ENCODE data around the gene ADGRG2.

The ADGRG2 gene

DNA sequence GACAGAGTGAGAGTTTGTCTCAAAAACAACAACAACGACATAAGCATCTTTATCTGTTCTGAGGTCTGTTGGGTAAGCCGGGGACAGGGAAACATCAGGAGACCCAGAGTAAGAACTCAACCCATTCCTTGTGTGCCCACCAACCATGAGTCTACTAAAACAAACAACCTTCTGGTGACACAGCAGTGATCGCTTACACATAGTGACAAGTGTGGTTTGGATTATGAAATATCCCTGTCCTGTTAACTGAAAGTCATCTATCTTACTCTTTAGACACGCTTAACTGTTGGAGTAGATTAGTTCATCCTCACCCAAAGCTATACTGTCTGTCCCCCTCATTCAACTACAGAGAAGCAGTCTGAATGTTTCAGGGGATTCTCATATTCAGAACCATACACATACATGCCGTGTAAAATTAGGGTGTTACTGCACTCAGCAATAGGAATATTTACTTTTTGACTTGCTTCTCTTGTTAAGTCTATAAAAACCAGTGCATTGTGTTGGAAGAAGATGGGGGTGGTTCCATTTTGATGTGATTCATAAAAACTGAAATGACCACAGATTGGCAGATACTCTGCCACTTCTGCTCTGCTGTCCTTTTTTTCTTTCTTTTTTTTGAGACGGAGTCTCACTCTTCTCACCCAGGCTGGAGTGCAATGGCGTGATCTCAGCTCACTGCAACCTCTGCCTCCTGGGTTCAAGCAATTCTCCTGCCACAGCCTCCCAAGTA, 165.8 kb downstream of the ADGRG2 start:
- in situ Hi-C loops (cut with MboI; ENCODE audit: low sequenced_read_pairs), result no loop called here

DNA sequence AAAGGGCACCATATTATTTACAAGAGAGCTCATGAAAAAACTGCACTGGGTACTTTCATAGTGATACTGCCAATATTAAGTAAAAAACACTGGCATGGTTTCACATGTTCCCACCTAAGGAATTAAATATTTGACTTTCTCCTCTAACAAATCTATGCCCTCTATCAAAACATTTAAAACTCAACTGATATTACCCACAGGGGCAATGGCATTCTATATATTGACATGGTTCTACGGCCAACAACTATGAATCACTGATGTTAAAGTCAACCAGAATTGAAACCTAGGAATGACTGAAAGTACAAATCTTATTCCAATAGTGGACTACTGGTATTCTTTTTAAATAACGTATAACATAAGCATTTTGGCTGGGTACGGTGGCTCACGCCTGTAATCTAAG, 166.6 kb downstream of the ADGRG2 start:
- in situ Hi-C loops (cut with MboI; ENCODE audit: low sequenced_read_pairs), result no loop called here

DNA sequence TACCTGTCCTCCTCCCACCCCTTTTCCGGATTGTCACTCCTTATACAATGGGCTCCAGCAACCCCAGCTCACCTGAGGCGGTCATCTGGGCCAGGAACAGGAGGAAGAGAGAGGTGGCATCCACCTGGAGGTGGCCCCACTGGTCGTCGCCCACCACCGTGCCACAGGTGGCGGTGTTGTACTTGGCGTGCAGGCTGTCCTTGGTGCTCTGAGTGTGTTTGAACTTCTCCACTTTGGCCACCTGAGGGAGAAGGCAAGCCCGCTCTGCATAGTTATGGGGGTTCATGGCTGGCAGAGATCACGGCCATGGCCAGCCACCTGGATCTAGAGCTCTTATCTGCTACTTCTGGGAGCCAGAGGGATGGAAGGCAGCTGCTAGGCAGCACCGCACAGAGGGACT, 171.2 kb downstream of the ADGRG2 start:
- in situ Hi-C loops (cut with MboI; ENCODE audit: low sequenced_read_pairs), result no loop called here

DNA sequence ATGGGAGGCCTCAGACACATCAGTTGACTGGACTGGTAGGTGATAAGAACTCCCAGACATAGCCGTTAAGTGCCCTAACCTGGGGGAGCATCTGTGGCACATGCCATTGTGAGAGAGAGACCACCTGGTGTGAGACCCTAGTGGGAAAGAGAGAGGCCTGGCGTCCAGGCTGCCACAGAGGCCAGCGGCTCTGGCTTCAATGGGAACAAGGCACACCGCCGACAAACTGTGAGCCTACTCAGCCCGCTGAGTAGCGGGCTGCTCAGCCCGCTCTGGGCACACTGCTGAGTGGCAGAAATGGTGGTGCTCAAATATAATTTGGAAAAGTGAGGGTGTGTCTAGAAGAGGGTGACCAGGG, 172.3 kb downstream of the ADGRG2 start:
- in situ Hi-C loops (cut with MboI; ENCODE audit: low sequenced_read_pairs), result no loop called here

DNA sequence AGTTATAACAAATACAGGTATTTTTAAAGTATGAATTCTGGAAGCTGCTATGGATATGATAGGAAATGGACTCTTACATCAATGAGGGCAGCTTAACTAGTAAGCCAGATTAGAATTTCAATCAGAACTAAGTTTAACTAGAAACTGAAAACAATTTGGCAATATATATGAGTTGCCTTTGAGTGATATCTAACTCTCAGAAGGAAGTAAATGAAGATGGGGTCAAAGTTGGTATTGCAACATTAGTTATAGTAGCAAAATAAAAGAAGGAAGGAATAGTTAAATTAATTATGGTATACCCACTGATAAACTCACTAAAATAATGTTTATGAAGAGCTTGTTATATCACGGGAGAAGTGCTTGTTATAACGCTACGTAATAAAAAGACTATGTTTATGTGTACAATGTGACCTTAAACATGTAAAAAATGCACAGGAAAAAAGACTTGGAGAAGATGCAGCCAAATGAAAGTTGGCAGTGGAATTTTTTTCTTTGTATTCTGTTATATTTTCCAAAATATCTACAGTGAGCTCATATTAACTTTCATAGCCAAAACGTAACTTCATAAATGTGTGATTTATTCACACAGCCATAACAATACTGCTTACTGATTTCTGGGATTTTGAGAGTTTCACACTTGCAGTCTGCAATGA, 172.9 kb downstream of the ADGRG2 start:
- in situ Hi-C loops (cut with MboI; ENCODE audit: low sequenced_read_pairs), result no loop called here

DNA sequence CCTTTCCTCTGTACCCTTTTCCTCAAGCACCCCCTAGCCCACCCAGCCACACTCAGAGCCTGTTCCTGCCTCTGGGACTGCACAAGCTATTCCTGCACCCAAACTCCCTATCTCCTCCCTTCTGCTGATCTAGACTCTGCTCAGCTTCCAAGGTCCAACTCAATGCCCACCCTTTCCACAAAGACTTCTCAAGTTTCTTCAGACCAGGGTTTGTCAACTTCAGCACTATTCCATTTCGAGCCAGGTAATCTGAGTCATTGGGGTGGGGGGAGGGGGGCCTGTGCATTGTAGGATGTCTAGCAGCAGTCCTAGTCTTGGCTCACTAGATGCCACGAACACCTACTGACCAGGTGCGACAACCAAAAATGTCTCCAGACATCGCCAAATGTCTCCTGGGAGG, 175.7 kb downstream of the ADGRG2 start:
- in situ Hi-C loops (cut with MboI; ENCODE audit: low sequenced_read_pairs), result no loop called here

DNA sequence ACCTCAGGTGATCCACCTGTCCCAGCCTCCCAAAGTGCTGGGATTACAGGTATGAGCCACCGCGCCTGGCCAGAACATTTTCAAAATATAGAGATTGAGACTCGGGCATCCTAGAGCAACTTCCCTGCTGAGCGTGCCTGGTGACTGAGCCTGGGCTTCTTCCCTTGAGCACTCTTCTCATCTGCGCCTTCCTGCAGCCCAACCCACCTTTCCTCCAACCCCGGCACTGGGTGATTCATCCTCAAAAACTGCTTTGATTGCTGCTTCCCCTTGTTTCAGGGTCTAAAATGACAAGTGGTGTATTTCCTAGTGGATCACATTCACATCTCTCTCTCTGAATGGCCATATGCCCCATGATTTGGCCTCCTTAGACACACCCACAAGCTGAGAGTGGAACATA, 176.1 kb downstream of the ADGRG2 start:
- in situ Hi-C loops (cut with MboI; ENCODE audit: low sequenced_read_pairs), result no loop called here

DNA sequence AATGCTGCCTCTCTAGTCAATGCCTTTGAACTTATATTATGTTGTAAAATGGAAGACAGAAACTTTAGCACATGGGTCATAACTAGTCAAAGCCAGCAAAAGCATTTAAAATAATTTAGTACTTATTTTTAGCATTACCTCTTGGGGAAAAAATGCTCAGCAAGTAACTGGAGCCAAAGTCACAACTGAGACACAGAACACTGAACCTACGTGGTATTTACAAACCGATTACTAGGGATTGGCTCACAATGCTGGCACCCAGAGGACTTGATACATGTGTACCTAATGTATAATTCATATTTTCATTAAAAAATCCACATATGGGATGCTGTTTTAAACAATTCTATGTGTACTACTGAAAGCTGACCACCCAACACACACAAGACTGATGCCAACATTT, 176.8 kb downstream of the ADGRG2 start:
- in situ Hi-C loops (cut with MboI; ENCODE audit: low sequenced_read_pairs), result no loop called here

DNA sequence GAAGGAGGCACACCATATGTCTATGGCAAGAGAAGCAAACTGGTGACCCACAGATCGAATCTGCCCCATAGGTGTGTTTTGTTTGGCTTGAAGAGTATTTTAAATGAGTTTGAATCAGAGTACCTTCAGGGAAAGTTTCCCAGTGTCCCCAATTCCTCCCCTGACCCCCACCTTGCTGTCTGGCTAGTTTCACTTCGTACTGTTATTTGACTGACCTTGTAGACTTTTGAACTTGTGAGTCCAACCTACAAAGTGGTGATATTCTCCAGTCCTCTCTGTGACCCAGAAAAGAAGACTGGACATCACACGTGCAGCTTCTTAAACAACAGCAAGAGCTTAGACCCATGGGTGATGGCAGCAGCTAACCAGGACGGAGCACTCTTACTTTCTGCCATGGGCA, 177.8 kb downstream of the ADGRG2 start:
- in situ Hi-C loops (cut with MboI; ENCODE audit: low sequenced_read_pairs), result no loop called here

DNA sequence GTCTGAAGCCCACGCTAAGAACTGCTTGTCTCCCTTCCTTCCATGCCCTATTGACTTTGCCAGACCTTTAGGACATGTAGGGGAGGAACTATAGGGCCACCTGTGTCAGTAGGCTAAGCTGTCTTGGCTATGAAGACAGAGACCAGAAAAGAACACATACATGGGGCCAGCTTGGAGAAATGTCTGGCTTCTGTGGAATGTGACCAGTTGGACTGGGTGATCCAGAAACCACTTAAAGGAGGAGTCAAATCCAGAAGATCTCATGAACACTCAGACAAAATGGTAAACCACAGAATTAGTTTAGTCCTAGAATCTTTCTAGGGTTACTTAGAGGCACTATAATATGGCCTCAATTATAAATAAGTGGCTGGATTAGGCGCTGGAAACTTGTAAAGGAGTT, 180.4 kb downstream of the ADGRG2 start:
- in situ Hi-C loops (cut with MboI; ENCODE audit: low sequenced_read_pairs), result no loop called here
